C4-2B (cell line): ENCODE data around the gene TTC23.

ENCODE experiments used
- ZFX ChIP-seq: fragments of 450-650 bp; IDR thresholded peaks from 2 replicates; pipeline ENCODE4 v1.6.1; 2017
- TF ChIP-seq, protein P1 (sequence below): fragments of 450-650 bp; conservative IDR thresholded peaks from 2 replicates; pipeline ENCODE4 v1.5.1; 2017; ENCODE audit warnings: mild to moderate bottlenecking

DNA sequence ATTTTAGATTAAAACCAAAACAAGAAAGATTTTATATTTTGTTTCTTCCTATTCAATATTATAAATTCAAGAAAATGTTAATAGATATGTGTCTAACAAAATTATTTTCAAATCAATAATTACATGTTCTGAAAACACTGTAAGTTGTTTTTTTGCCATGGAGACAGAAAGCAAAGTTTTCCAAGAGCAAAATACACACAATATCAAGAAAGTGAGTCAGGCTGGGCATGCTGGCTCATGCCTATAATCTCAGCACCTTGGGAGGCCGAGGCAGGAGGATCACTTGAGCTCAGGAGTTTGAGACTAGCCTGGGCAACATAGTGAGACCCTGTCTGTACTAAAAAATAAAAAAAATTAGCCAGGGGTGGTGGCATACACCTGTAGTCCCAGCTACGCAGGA lies 71.7 kb downstream of the TTC23 start:
- TF ChIP-seq, protein P1, sequence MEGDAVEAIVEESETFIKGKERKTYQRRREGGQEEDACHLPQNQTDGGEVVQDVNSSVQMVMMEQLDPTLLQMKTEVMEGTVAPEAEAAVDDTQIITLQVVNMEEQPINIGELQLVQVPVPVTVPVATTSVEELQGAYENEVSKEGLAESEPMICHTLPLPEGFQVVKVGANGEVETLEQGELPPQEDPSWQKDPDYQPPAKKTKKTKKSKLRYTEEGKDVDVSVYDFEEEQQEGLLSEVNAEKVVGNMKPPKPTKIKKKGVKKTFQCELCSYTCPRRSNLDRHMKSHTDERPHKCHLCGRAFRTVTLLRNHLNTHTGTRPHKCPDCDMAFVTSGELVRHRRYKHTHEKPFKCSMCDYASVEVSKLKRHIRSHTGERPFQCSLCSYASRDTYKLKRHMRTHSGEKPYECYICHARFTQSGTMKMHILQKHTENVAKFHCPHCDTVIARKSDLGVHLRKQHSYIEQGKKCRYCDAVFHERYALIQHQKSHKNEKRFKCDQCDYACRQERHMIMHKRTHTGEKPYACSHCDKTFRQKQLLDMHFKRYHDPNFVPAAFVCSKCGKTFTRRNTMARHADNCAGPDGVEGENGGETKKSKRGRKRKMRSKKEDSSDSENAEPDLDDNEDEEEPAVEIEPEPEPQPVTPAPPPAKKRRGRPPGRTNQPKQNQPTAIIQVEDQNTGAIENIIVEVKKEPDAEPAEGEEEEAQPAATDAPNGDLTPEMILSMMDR = no peak
- no peak for TF ChIP-seq ZFX
